OCI-LY1 (cell line): ENCODE results near the gene ACAD8.

Experiments used
- H2AFZ ChIP-seq: fragments of 200-600 bp; sonication (generic), shearing (Covaris generic); 2 replicates; pipeline ENCODE4 v1.6.0; 2014; ENCODE audit warnings: antibody characterized with exemption, mild to moderate bottlenecking, low read length
- H3F3A ChIP-seq: fragments of 200-600 bp; sonication (generic), shearing (Covaris generic); 2 replicates; pipeline ENCODE4 v1.6.0; 2014; ENCODE audit warnings: mild to moderate bottlenecking, antibody characterized with exemption, low read length, moderate library complexity; ENCODE audit not compliant: insufficient read depth
- H3K27ac ChIP-seq: fragments of 200-600 bp; sonication (generic); 2 replicates; pipeline ENCODE4 v1.5.1; 2014; ENCODE audit warnings: low read length, mixed run types, mild to moderate bottlenecking, low read depth; ENCODE audit not compliant: poor library complexity, severe bottlenecking
- H3K27me3 ChIP-seq: fragments of 200-600 bp; sonication (generic); 2 replicates; pipeline ENCODE4 v1.6.0; 2014; ENCODE audit warnings: antibody characterized with exemption, mild to moderate bottlenecking, low read length, moderate library complexity; ENCODE audit not compliant: insufficient read depth
- H3K36me3 ChIP-seq: fragments of 200-600 bp; sonication (generic); 2 replicates; pipeline ENCODE4 v1.6.1; 2014; ENCODE audit warnings: mild to moderate bottlenecking, antibody characterized with exemption, low read length, moderate library complexity, mixed read lengths; ENCODE audit not compliant: insufficient read depth
- H3K4me1 ChIP-seq: fragments of 200-600 bp; sonication (generic); 2 replicates; pipeline ENCODE4 v1.5.1; 2014; ENCODE audit warnings: mild to moderate bottlenecking, low read length, moderate library complexity; ENCODE audit not compliant: insufficient read depth, severe bottlenecking
- H3K4me2 ChIP-seq: fragments of 200-600 bp; sonication (generic), shearing (Covaris generic); 2 replicates; pipeline ENCODE4 v1.6.1; 2014; ENCODE audit warnings: low read length
- H3K4me3 ChIP-seq: fragments of 200-600 bp; sonication (generic); 2 replicates; pipeline ENCODE4 v1.5.1; 2014; ENCODE audit warnings: low read length, low read depth, mild to moderate bottlenecking, mixed read lengths; ENCODE audit not compliant: poor library complexity, severe bottlenecking
- H3K79me2 ChIP-seq: fragments of 200-600 bp; shearing (Covaris generic); 2 replicates; pipeline ENCODE4 v1.6.1; 2016; ENCODE audit warnings: mixed run types, low read length, mixed read lengths; ENCODE audit not compliant: insufficient read depth
- H3K9ac ChIP-seq: fragments of 200-600 bp; sonication (generic), shearing (Covaris generic); 2 replicates; pipeline ENCODE4 v1.6.1; 2014; ENCODE audit warnings: mild to moderate bottlenecking, low read length, mixed read lengths
- H3K9me2 ChIP-seq: fragments of 200-600 bp; sonication (generic), shearing (Covaris generic); 2 replicates; pipeline ENCODE4 v1.6.1; 2014; ENCODE audit warnings: low read depth, mild to moderate bottlenecking, low read length, mixed read lengths
- H3K9me3 ChIP-seq: fragments of 200-600 bp; shearing (Covaris generic); 2 replicates; pipeline ENCODE4 v1.6.1; 2014; ENCODE audit warnings: low read length, mixed read lengths
- H4K20me1 ChIP-seq: fragments of 200-600 bp; sonication (generic), shearing (Covaris generic); 2 replicates; pipeline ENCODE4 v1.6.0; 2016; ENCODE audit warnings: mild to moderate bottlenecking, low read length; ENCODE audit not compliant: insufficient read depth
- EZH2 ChIP-seq: fragments of 200-600 bp; sonication (generic), shearing (Covaris generic); IDR thresholded peaks from 2 replicates; pipeline ENCODE4 v1.8.0; 2017; ENCODE audit warnings: borderline replicate concordance, mixed run types, mild to moderate bottlenecking, antibody characterized with exemption, low read length, moderate library complexity, mixed read lengths
- TF ChIP-seq, protein P1 (sequence below): fragments of 200-600 bp; sonication (generic), shearing (Covaris generic); IDR thresholded peaks from 2 replicates; pipeline ENCODE4 v1.5.1; 2017; ENCODE audit warnings: mild to moderate bottlenecking, antibody characterized with exemption, low read length, moderate library complexity, mixed read lengths

Gene ACAD8

DNA sequence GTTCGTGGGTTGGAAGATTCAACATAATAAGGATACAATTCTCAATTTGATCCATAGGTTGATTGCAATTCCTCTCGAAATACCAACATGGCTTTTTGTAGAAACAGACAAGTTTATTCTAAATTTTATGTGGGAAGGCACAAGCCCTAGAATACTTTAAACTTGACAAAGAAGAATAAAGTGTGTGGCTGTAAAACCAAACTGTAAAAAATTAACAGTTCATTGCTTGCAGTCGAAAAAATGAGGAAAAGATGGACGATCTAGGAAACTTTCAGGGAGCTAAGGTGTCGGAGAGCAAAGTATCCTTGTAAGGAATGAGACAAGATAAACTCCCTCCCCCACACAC is 21.8 kb downstream of the ACAD8 start:
- H3K9ac ChIP-seq = no peak overlapping the region
- no peaks in the 10 kb centered on the region for H3K79me2 ChIP-seq
- no peak overlapping the region for H2AFZ ChIP-seq
- TF ChIP-seq EZH2 = no peak
- TF ChIP-seq, protein P1, sequence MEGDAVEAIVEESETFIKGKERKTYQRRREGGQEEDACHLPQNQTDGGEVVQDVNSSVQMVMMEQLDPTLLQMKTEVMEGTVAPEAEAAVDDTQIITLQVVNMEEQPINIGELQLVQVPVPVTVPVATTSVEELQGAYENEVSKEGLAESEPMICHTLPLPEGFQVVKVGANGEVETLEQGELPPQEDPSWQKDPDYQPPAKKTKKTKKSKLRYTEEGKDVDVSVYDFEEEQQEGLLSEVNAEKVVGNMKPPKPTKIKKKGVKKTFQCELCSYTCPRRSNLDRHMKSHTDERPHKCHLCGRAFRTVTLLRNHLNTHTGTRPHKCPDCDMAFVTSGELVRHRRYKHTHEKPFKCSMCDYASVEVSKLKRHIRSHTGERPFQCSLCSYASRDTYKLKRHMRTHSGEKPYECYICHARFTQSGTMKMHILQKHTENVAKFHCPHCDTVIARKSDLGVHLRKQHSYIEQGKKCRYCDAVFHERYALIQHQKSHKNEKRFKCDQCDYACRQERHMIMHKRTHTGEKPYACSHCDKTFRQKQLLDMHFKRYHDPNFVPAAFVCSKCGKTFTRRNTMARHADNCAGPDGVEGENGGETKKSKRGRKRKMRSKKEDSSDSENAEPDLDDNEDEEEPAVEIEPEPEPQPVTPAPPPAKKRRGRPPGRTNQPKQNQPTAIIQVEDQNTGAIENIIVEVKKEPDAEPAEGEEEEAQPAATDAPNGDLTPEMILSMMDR = no peak
- H3K4me3 ChIP-seq = no peak overlapping the region
- H3K27me3 ChIP-seq = no peaks in the 10 kb centered on the region
- no peaks in the 10 kb centered on the region for H3F3A ChIP-seq
- no peaks in the 10 kb centered on the region for H4K20me1 ChIP-seq
- no peaks in the 10 kb centered on the region for H3K4me1 ChIP-seq
- H3K27ac ChIP-seq = no peak overlapping the region
- H3K9me2 ChIP-seq = no peaks in the 10 kb centered on the region
- H3K4me2 ChIP-seq = no peak overlapping the region
- no peaks in the 10 kb centered on the region for H3K36me3 ChIP-seq
- no peaks in the 10 kb centered on the region for H3K9me3 ChIP-seq

DNA sequence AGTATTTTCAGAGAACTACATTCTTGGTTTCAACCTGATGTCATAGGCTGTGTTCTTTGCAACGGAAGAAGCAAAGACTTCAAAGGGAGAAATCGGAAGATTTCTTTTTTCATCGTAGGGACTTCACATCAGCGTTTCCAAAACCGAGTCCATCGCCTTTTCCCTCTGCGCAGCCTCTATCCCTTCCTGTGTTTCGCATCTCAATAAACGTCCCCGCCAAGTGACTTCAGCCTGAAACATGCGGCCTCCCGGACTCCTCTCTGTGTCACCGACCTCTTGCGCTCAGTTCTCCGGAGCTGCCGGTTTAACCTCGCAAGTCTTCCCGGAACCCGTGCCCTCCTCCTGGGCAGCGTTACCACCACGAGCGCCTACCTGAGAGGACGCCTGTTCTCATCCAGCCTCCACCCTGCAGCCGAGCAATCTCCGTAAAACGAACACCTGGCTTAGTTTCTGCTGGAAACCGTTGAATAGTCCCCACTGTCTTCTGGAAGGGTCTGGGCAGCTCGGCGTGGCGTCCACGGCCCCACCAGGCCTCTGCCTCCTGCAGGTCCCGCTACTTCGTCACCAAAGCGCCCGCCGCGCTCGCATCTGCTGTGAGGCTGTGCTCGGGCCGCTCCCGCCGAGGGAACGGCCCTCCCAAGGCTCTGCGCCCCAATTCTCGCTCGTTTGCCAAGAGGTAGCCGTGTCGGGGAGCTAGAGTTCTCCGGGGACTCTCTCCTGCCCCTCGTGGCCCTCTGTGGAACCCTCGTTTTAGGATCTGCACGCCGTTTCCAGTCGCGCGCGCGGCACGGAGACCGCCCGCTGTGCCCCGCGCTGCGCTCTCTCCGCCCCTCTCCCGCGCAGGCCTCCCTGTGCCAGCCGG is 22.4 kb downstream of the ACAD8 start, which contains the start of gene GLB1L3:
TSS of gene GLB1L3 (plus strand) at position 846 of the 862 bp plus-strand sequence. CDS start 362 bp downstream, outside the sequence.
- H3K4me1 ChIP-seq = no peaks in the 10 kb centered on the region
- H3K27me3 ChIP-seq = no peaks in the 10 kb centered on the region
- no peaks in the 10 kb centered on the region for H3K9me3 ChIP-seq
- no peaks in the 10 kb centered on the region for H3K36me3 ChIP-seq
- no peaks in the 10 kb centered on the region for H3K9me2 ChIP-seq
- no peak within 1 kb of the TSS for H3K4me3 ChIP-seq
- no peak for TF ChIP-seq EZH2
- TF ChIP-seq, protein P1 = no peak
- no peak within 1 kb of the TSS for H3K27ac ChIP-seq
- H3K4me2 ChIP-seq = no peak within 1 kb of the TSS
- H3K9ac ChIP-seq = no peak within 1 kb of the TSS
- no peaks in the 10 kb centered on the region for H3K79me2 ChIP-seq
- H2AFZ ChIP-seq = no peak within 1 kb of the TSS
- no peaks in the 10 kb centered on the region for H3F3A ChIP-seq
- no peaks in the 10 kb centered on the region for H4K20me1 ChIP-seq

DNA sequence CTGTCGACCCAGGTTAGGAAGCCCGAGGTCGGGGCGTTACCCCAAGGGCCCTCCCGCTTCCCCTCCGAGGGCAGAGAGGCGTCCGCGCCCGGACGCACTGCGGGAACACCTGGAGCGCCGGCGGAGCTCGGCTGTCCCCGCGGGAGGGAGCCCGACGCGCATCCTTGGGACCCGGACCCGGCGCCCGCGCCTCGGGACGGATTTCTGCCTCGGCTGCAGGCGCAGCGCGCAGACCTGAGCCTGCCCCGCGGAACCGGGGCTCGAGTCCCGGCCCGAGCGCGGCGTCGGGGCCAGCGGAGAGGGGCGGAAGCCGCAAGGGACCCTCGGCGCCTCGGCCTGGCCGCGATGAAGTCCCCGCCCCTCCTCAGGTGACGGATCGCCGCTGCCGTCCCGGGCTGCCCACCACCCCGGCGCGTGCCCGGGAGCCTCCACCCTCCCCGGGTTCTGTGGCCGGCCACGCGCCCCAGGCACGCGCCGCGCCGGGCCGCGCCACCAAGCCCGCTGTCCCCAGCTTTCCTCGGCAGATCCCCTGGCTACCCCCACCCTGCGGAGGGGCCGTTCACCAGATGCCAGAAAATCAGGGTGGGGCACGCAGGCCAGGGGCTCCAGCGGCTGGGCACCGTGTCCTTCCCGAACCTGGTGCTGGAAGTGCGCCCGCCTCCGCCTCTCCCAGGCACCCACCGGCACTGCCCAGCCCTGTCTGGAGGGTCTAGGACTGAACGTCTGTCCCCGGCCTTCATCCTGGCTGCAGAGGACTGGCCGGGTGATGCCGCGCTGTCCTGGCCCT is 23.2 kb downstream of the ACAD8 start:
- no peak overlapping the region for H3K4me2 ChIP-seq
- no peak overlapping the region for H3K27ac ChIP-seq
- no peaks in the 10 kb centered on the region for H3K4me1 ChIP-seq
- no peak overlapping the region for H2AFZ ChIP-seq
- H3K9me3 ChIP-seq = no peaks in the 10 kb centered on the region
- no peaks in the 10 kb centered on the region for H3K36me3 ChIP-seq
- TF ChIP-seq, protein P1 = no peak
- TF ChIP-seq EZH2 = no peak
- no peaks in the 10 kb centered on the region for H3F3A ChIP-seq
- H3K9ac ChIP-seq = no peak overlapping the region
- H3K4me3 ChIP-seq = no peak overlapping the region
- no peaks in the 10 kb centered on the region for H3K79me2 ChIP-seq
- no peaks in the 10 kb centered on the region for H3K27me3 ChIP-seq
- no peaks in the 10 kb centered on the region for H4K20me1 ChIP-seq
- H3K9me2 ChIP-seq = no peaks in the 10 kb centered on the region
